HepG2 (cell line): ENCODE measurements around the gene MARF1. TPM values are rescaled to one million over a fixed set of nuclear protein-coding genes. Genes with fewer than 3 reads are reported as not detected.

Source experiments
- ATF1 ChIP-seq: IDR thresholded peaks from 2 replicates; pipeline ENCODE4 v1.6.1; 2016; ENCODE audit warnings: mild to moderate bottlenecking, control low read depth
- BRF2 ChIP-seq: sonication (generic); formaldehyde crosslinking; IDR thresholded peaks from 2 replicates; pipeline ENCODE4 v1.8.1; 2022; ENCODE audit warnings: mild to moderate bottlenecking, missing genetic modification reagents
- CBX5 ChIP-seq: sonication (generic); formaldehyde crosslinking; IDR thresholded peaks from 2 replicates; pipeline ENCODE4 v1.4.0; 2020; ENCODE audit warnings: missing genetic modification reagents, borderline replicate concordance
- GLI4 ChIP-seq: sonication (generic); formaldehyde crosslinking; IDR thresholded peaks from 2 replicates; pipeline ENCODE4 v1.5.1; 2020; ENCODE audit warnings: missing genetic modification reagents, mild to moderate bottlenecking, moderate library complexity, borderline replicate concordance
- GTF2F1 ChIP-seq: fragments of 150-350 bp; IDR thresholded peaks from 2 replicates; pipeline ENCODE4 v1.6.1; 2014; ENCODE audit warnings: low read length
- HIC2 ChIP-seq: sonication (generic); formaldehyde crosslinking; IDR thresholded peaks from 2 replicates; pipeline ENCODE4 v1.9.0; 2022; ENCODE audit warnings: low read depth, missing genetic modification reagents
- KDM1A ChIP-seq: IDR thresholded peaks from 2 replicates; pipeline ENCODE4 v1.6.1; 2016; ENCODE audit warnings: missing compliant biosample characterization
- KMT2B ChIP-seq: IDR thresholded peaks from 2 replicates; pipeline ENCODE4 v1.6.1; 2016; ENCODE audit warnings: missing genetic modification reagents, missing compliant biosample characterization
- MEIS1 ChIP-seq: sonication (generic); formaldehyde crosslinking; IDR thresholded peaks from 2 replicates; pipeline ENCODE4 v1.9.0; 2021; ENCODE audit warnings: mild to moderate bottlenecking, missing genetic modification reagents, moderate library complexity, borderline replicate concordance
- NBN ChIP-seq: fragments of 450-650 bp; conservative IDR thresholded peaks from 2 replicates; pipeline ENCODE4 v1.6.1; 2017
- PLSCR1 ChIP-seq: sonication (generic); formaldehyde crosslinking; IDR thresholded peaks from 2 replicates; pipeline ENCODE4 v1.5.0; 2020; ENCODE audit warnings: missing genetic modification reagents, mild to moderate bottlenecking, borderline replicate concordance
- RCOR2 ChIP-seq: IDR thresholded peaks from 2 replicates; pipeline ENCODE4 v1.6.1; 2016; ENCODE audit warnings: missing biosample characterization, missing genetic modification reagents
- SMAD9 ChIP-seq: sonication (generic); formaldehyde crosslinking; IDR thresholded peaks from 2 replicates; pipeline ENCODE4 v1.5.1; 2020; ENCODE audit warnings: mild to moderate bottlenecking, missing genetic modification reagents
- ZBTB33 ChIP-seq: sonication (generic); formaldehyde crosslinking; IDR thresholded peaks from 2 replicates; pipeline ENCODE4 v1.4.0; 2020; ENCODE audit warnings: missing genetic modification reagents
- ZC3H4 ChIP-seq: sonication (generic); formaldehyde crosslinking; IDR thresholded peaks from 2 replicates; pipeline ENCODE4 v1.4.0; 2020; ENCODE audit warnings: missing genetic modification reagents, borderline replicate concordance
- ZNF10 ChIP-seq: sonication (generic); formaldehyde crosslinking; IDR thresholded peaks from 2 replicates; pipeline ENCODE4 v1.4.0; 2020; ENCODE audit warnings: mild to moderate bottlenecking, low read depth, missing genetic modification reagents, borderline replicate concordance
- ZNF274 ChIP-seq: sonication (generic); formaldehyde crosslinking; IDR thresholded peaks from 2 replicates; pipeline ENCODE4 v1.5.1; 2020; ENCODE audit warnings: mild to moderate bottlenecking, missing genetic modification reagents
- ZNF670 ChIP-seq: sonication (generic); formaldehyde crosslinking; IDR thresholded peaks from 2 replicates; pipeline ENCODE4 v1.8.0; 2022; ENCODE audit warnings: mild to moderate bottlenecking, missing genetic modification reagents, borderline replicate concordance
- polyA plus RNA-seq, 8 experiments: library from polyadenylated mRNA; depleted of rRNA in 3 of 8; stranded (reverse) in 7 of 8; unstranded in 1 of 8; fragments of >200 nt; fragmentation: Illumina TruSeq in 4 of 8; extraction: Trizol in 4 of 8; gene quantifications; 2 replicates each; pipeline versions ENCODE4 v1.2.1 to v1.2.3, GENCODE V29; 2011 to 2016; ENCODE audit warnings: low read depth in 4 of 8, missing spikeins in 1 of 8, mixed read lengths in 1 of 8; ENCODE audit not compliant: insufficient read depth in 1 of 8
- total RNA-seq, 5 experiments: library from RNA; depleted of rRNA; stranded (reverse); fragments of >200 nt; fragmentation: Illumina TruSeq; extraction: Trizol; gene quantifications; 2 replicates each; pipeline ENCODE4 v1.2.3, GENCODE V29; 2016; ENCODE audit warnings: low read depth in 1 of 5

Gene MARF1
- total and polyA plus RNA-seq, 2 of the 13 experiments (the other 11 are each of a cell fraction or from before 2014, with no cell fraction given), result 8.7 to 20.7 TPM

GRCh38 chr16:15641753-15642556, 999 bp downstream of the MARF1 start (continued):
- TF ChIP-seq BRF2 (CRISPR knock-in tag) (0 out of 2 replicates have a peak, but pooled peaks have one; percentile 18), ZNF10 (CRISPR knock-in tag) (no peak), KMT2B (CRISPR knock-in tag) (peak; percentile 31; the same call in 1 of the 2 replicates), KDM1A (CRISPR knock-in tag) (peak; percentile 96), MEIS1 (no peak), SMAD9 (CRISPR knock-in tag) (no peak), ATF1 (peak; percentile 7; the same call in 1 of the 2 replicates), ZC3H4 (CRISPR knock-in tag) (peak; percentile 70; the same call in 1 of the 2 replicates), RCOR2 (CRISPR knock-in tag) (peak; percentile 92; the same call in 1 of the 2 replicates), ZNF670 (0 out of 2 replicates have a peak, but pooled peaks have one; percentile 26), ZNF274 (no peak), GLI4 (CRISPR knock-in tag) (peak; percentile 7; the same call in 1 of the 2 replicates), GTF2F1 (0 out of 2 replicates have a peak, but pooled peaks have one; percentile 18), CBX5 (CRISPR knock-in tag) (0 out of 2 replicates have a peak, but pooled peaks have one; percentile 43), PLSCR1 (CRISPR knock-in tag) (no peak), ZBTB33 (CRISPR knock-in tag) (0 out of 2 replicates have a peak, but pooled peaks have one; percentile 6), NBN (no peak), HIC2 (CRISPR knock-in tag) (0 out of 2 replicates have a peak, but pooled peaks have one; percentile 7)
